ENCODE measurements around the gene SH2D6. TPM values are rescaled to one million over a fixed set of nuclear protein-coding genes. Genes with fewer than 3 reads are reported as not detected.
"Not testable (repeated sequence)": the region's sequence is repeated elsewhere in the genome, so short reads cannot be mapped to it uniquely, and the experiment has no call there.

SH2D6 gene
- polyA plus RNA-seq, 3 donors from 2014 or later: not detected

DNA sequence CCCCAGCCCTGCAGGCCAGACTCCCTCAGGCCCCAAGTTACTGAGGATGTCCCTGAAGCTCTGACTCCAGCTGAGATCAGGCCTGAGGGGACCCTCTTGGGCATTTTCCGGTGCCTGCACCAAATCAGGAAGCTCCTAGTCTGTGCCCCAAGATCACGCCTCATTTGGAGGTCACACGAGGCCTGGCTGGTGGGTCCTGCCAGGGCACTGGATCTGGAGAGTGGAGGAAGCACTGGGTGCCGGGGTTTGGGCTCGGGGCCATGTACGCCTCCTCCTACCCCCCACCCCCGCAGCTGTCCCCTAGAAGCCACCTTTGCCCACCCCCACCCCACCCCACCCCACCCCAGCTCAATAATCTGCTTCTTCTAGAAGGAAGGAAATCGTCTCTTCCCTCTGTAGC, 16.2 kb downstream of the SH2D6 start:
- Mint-ChIP-seq H3K4me1 (peaks cover 14% of the 10 kb centered on the region in 2 donors), H3K9me3 (no peaks in the 10 kb centered on the region), H3K36me3 (no peaks in the 10 kb centered on the region), H3K27ac (no peak overlapping the region), H3K27me3 (ENCODE audit: low read depth in 3 of 3) (peaks cover 4 to 11% (median 9%) of the 10 kb centered on the region in 3 donors), H3K4me3 (no peak overlapping the region)
- no peak for DNase-seq

GRCh38 chr2:85435220-85435958, 16.9 kb downstream of the SH2D6 start:
- Mint-ChIP-seq H3K27me3 (ENCODE audit: low read depth in 3 of 3) (peaks cover 0 to 11% (median 9%) of the 10 kb centered on the region in 3 donors), H3K27ac (peak overlapping the region in 3 of 6 donors; percentile 51 to 93 (median 90)), H3K9me3 (no peaks in the 10 kb centered on the region), H3K4me1 (peaks cover 14% of the 10 kb centered on the region in 2 donors), H3K4me3 (no peak overlapping the region), H3K36me3 (no peaks in the 10 kb centered on the region)
- no peak for DNase-seq

DNA sequence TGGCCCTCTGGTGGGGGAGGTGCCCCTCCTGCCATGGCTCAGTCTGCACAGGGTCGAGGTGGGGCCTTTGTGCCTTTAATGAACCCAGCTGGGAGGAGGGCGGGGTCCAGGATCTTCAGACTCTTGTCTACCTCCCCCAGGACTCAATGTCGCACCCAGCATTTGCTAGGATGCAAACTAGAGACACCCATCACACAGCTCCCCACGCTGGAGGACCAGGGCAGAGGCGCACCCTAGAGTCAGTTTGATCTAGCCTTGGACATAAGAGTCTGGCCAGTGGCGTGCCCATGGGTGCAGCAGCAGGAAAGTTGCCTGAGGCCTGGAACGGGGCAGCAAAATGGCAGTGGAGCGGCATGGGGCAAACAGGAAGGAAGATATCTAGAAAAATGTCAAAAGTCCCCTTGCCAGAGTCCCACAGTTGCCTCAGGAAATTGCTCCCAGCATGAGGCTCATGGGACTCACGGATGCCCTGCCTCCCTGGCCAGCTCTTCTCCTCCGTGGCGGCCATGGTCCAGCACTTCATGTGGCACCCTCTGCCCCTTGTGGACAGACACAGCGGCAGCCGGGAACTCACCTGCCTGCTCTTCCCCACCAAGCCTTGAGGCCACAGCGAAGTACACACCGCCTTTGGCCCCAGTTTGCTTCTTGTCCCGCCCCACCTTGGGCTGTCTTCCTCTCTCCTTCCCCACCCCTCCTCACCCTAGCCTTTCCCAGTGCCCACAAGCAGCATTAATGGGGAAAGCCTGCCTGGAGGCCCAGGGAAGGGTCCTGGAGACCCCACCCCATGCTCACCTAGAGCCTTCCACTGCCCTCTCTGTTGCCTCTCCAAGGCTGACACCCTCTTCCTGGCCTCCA, 17.7 kb downstream of the SH2D6 start:
- Mint-ChIP-seq H3K9me3 (no peaks in the 10 kb centered on the region), H3K36me3 (no peaks in the 10 kb centered on the region), H3K4me3 (peak overlapping the region; percentile 46 to 84 (median 80)), H3K27ac (peak overlapping the region; percentile 60 to 96 (median 92)), H3K4me1 (peaks cover 14% of the 10 kb centered on the region in 2 donors), H3K27me3 (ENCODE audit: low read depth in 3 of 3) (peaks cover 0 to 11% (median 9%) of the 10 kb centered on the region in 3 donors)
- DNase-seq: no peak

DNA sequence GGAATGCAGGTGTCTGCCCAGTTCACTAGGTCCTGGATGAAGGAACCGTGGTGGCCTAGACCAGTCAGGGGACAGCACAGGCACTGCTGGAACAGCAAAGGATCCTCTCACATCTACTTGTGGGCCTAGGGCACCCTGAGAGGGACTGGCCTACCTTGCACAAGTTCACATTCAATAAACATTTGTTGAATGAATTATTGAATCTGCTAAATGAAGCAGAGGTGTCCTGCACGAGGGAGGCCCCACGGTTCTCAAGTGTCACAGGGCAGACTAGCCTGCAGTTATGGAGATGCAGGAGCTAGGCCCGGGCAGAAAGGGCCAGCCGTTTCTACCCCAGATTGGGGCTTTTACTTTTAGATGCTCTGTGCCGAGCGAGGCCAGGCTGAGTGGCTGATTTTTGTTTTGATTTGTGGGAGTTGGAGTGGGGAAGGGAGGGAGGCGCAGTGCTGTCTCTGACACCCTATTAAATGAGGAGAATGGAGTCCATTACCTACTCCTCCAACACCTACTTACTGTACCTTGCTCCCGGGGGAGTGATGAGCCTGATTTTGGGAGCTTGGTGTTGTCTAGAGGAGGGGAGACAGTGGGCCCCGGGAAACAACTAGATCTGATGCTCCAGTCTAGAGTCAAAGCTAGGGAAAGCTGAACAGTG, 18.4 kb downstream of the SH2D6 start:
- peak overlapping the region; percentile 75 to 84 (median 80) for H3K4me3 Mint-ChIP-seq
- peaks cover 14% of the 10 kb centered on the region in 2 donors for H3K4me1 Mint-ChIP-seq
- no peak for DNase-seq
- peaks cover 0 to 11% (median 9%) of the 10 kb centered on the region in 3 donors for H3K27me3 Mint-ChIP-seq (ENCODE audit: low read depth in 3 of 3)
- H3K27ac Mint-ChIP-seq: peak overlapping the region; percentile 90 to 96 (median 92)
- no peaks in the 10 kb centered on the region for H3K36me3 Mint-ChIP-seq
- H3K9me3 Mint-ChIP-seq: no peaks in the 10 kb centered on the region

DNA sequence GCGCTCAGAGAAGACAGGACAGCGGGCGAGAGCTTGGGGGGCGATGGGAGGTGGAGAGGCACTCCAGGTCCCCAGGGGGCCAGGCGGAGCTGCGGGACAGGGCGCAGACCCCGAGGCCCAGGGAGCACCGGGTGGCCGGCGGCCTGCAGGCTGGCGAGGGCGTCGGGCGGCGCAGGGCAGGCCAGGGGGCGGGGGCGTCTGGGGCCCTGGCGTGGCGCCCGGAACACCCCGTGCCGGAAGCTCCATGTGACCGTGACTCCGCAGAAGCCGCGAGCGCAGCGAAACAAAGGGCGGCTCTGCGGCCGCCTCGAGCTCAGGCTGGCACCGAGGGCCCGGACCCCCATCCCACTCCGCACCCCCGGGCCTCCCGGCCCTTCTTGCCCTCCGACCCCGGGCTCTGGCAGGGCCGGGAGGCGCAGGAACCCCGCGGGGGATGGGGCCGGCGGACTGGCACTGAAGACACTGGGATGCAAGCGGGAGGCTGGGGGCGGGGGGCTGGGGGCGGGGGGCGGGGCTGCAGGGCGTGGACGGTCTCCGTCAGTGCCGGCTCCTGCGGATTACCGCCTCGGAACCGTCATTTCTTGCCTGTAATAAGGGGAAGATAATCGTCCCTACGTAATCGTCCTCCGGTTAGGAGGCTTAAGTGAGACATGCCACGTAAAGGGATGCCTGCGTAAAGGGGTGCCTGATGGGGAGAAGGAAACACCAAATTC, 19.1 kb downstream of the SH2D6 start:
- Mint-ChIP-seq H3K9me3 (no peaks in the 10 kb centered on the region), H3K4me3 (peak overlapping the region; percentile 82 to 90 (median 84)), H3K36me3 (no peaks in the 10 kb centered on the region), H3K27ac (peak overlapping the region; percentile 90 to 97 (median 94)), H3K27me3 (ENCODE audit: low read depth in 3 of 3) (peaks cover 0 to 11% (median 11%) of the 10 kb centered on the region in 3 donors), H3K4me1 (peaks cover 14% of the 10 kb centered on the region in 2 donors)
- DNase-seq: peak; percentile 85 to 86 (median 86)

DNA sequence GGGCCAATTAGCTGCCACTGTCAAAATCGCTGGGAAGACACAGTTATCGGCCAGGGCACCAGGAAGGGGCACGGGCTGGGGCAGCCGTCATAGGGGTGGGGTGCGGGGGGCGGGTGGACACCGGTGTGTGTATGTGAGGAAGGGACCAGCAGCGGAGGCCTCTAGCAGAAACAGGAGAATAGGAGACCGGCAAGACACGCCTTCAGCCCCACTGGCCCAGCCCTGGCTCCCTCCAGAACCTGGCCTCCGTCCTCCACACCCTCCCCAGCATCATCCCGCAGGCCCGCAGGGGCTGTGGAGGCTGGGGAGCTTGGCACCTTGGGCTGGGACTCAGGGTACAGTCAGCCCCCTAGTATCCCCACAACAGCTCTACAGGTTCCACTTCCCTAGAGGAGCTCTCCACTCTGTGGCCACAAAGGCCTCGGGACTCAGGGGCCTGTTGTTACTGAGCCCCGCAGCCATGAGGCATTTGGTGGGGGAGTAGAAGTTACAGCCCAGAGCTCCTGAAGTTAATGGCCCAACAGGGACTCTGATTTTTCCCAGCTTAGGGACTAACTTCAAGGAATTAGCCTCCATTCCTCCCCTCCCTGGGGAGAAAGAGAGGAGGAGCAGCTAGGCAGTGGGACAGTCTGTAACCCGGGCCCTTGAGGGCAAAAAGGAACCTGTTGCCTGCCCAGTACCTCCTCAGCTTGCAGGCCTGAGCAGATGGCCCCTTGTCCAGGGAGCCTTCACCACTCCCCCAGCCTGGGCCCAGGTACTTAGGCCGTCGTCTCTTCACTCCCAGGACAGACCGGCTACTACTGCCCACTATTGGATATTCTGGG, 19.9 kb downstream of the SH2D6 start:
- Mint-ChIP-seq H3K9me3 (no peaks in the 10 kb centered on the region), H3K36me3 (no peaks in the 10 kb centered on the region), H3K4me1 (peaks cover 14% of the 10 kb centered on the region in 2 donors), H3K4me3 (peak overlapping the region; percentile 77 to 90 (median 84)), H3K27me3 (ENCODE audit: low read depth in 3 of 3) (peaks cover 0 to 11% (median 11%) of the 10 kb centered on the region in 3 donors), H3K27ac (peak overlapping the region; percentile 82 to 97 (median 94))
- no peak for DNase-seq

- Mint-ChIP-seq H3K9me3 (no peaks in the 10 kb centered on the region), H3K36me3 (no peaks in the 10 kb centered on the region), H3K27me3 (ENCODE audit: low read depth in 3 of 3) (peaks cover 0 to 11% (median 11%) of the 10 kb centered on the region in 3 donors), H3K27ac (peak overlapping the region in 5 of 6 donors; percentile 65 to 92 (median 80)), H3K4me1 (peaks cover 14% of the 10 kb centered on the region in 2 donors), H3K4me3 (peak overlapping the region in 4 of 5 donors; percentile 3 to 36 (median 30))
- DNase-seq: no peak
These were observed 20.5 kb downstream of the SH2D6 start for GRCh38 chr2:85439025-85439472.

GRCh38 chr2:85439569-85439968, 21.1 kb downstream of the SH2D6 start:
- DNase-seq, H3K4me3 Mint-ChIP-seq, H3K36me3 Mint-ChIP-seq, H3K9me3 Mint-ChIP-seq: not testable (repeated sequence)
- Mint-ChIP-seq H3K27me3 (ENCODE audit: low read depth in 3 of 3) (peaks cover 0 to 11% (median 11%) of the 10 kb centered on the region in 3 donors), H3K27ac (peak overlapping the region in 2 of 6 donors; percentile 66 to 80), H3K4me1 (peaks cover 14% of the 10 kb centered on the region in 2 donors)

DNA sequence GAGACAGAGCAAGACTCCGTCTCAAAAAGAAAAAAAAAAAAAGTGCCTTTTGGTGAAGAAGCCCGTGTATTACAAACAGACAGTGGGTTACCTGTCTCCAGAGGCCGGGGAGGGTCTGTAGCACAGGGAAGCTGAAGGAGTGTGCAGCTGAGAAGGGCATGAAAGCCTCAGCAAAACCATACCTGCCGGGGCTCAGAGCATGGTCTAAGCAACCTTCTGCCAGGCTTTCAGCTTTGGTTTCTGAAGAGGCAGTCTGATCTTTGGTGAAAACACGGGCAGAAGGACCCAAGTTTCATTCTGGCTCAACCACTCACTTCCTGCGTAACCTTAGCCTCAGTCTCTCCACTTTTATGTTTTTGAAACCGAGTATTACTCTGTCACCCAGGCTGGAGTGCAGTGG, 21.5 kb downstream of the SH2D6 start:
- H3K4me1 Mint-ChIP-seq: peaks cover 14% of the 10 kb centered on the region in 2 donors
- peaks cover 0 to 11% (median 11%) of the 10 kb centered on the region in 3 donors for H3K27me3 Mint-ChIP-seq (ENCODE audit: low read depth in 3 of 3)
- H3K27ac Mint-ChIP-seq: peak overlapping the region in 2 of 6 donors; percentile 45 to 49
- H3K9me3 Mint-ChIP-seq: no peaks in the 10 kb centered on the region
- DNase-seq: no peak
- peak overlapping the region in 1 of 5 donors; percentile 38 for H3K4me3 Mint-ChIP-seq
- no peaks in the 10 kb centered on the region for H3K36me3 Mint-ChIP-seq

DNA sequence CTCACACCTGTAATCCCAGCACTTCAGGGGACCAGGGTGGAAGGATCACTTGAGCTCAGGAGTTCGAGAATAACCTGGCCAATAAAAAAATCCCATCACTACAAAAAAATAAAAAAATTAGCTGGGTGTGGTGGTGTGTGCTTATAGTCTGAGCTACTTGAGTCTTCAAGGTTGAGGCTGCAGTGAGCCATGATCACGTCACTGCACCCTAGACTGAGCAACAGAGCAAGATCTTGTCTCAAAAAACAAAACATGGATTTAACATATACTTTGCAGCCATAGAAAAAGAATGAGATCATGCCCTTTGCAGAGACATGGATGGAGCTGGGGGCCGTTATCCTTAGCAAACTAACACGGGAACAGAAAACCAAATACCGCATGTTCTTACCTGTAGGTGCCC, 22.2 kb downstream of the SH2D6 start:
- H3K4me3 Mint-ChIP-seq: no peak overlapping the region
- DNase-seq: no peak
- peaks cover 0 to 11% (median 11%) of the 10 kb centered on the region in 3 donors for H3K27me3 Mint-ChIP-seq (ENCODE audit: low read depth in 3 of 3)

DNA sequence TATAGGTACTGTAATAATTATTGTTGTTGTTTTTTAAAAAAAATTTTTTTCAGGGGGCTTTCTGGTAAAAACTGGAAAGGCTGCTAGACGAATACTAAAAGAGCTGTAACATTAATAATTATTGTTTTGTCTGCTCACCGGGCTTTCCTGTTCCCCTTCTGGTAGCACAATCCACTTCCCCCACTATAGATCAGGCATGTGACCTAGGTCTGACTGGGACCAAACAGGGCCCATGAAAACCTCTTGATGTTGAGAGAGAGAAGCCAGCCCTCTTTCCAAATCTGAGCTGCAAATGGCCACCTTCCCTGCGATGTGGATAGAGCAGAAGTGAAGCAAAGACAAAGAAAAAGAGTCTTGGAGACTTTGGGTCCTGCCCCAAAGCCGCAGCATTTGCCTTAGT, 23.4 kb downstream of the SH2D6 start:
- DNase-seq: no peak
- Mint-ChIP-seq H3K9me3 (no peaks in the 10 kb centered on the region), H3K4me3 (no peak overlapping the region), H3K27me3 (ENCODE audit: low read depth in 3 of 3) (peaks cover 0 to 11% (median 7%) of the 10 kb centered on the region in 3 donors), H3K27ac (no peak overlapping the region), H3K36me3 (no peaks in the 10 kb centered on the region), H3K4me1 (peaks cover 11 to 13% of the 10 kb centered on the region in 2 donors)

More for the DNA sequence above, 22.2 kb downstream of the SH2D6 start:
- H3K27ac Mint-ChIP-seq: peak overlapping the region in 2 of 6 donors; percentile 55 to 68
- H3K4me1 Mint-ChIP-seq: peaks cover 14% of the 10 kb centered on the region in 2 donors
- no peaks in the 10 kb centered on the region for H3K36me3 Mint-ChIP-seq
- no peaks in the 10 kb centered on the region for H3K9me3 Mint-ChIP-seq

DNA sequence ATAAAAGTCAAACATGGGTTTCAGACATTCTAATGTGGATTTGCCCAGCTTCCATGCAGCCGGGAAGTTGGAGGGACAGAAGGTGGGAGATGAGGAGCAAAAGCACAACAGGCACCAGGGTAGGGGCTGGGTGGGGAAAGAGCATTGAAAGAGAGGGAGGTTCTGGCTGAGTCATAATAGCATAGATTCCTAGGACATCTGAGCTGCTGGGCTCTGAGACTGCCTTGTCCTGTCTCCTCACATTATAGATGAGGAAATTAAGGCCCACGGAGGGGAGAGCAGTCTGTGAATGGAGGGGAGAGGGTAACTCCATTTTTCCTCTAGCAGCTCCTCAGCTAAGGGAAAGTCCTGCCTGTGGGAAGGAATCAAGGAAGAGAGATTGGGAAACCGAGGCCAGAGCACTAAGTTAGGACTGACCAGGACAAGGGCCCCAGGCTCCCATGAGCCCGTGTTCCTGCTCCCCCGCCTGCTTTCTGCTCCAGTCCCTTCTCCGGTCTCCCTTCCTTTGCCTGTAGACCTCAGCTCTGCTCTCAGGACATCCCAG, 26.2 kb downstream of the SH2D6 start:
- Mint-ChIP-seq H3K36me3 (no peaks in the 10 kb centered on the region), H3K27me3 (ENCODE audit: low read depth in 3 of 3) (peaks cover 0 to 2% (median 2%) of the 10 kb centered on the region in 3 donors), H3K27ac (no peak overlapping the region), H3K4me3 (no peak overlapping the region), H3K4me1 (no peaks in the 10 kb centered on the region), H3K9me3 (no peaks in the 10 kb centered on the region)
- no peak for DNase-seq
